D721Med (cell line): Measurements from ENCODE around the gene ABCA2.

Source experiments
- DNase-seq: peaks from one replicate; pipeline ENCODE4 v3.0.0; 2011; ENCODE audit warnings: low spot score; ENCODE audit not compliant: insufficient read length
- FAIRE-seq: peaks from 2 replicates; lab custom pipeline; 2011; peaks lifted over from hg19 to GRCh38; lab: Jason Lieb, UNC
- CTCF ChIP-seq: IDR thresholded peaks from 2 replicates; pipeline ENCODE4 v1.5.1; 2012; ENCODE audit warnings: mild to moderate bottlenecking, control low read depth; ENCODE audit not compliant: insufficient read depth; ENCODE audit errors: missing control alignments

The ABCA2 gene

GRCh38 chr9:137015976-137016375 is 12.1 kb downstream of the ABCA2 start:
- no peak for FAIRE-seq
- no peak for TF ChIP-seq CTCF

GRCh38 chr9:137015540-137015930 is 12.5 kb downstream of the ABCA2 start:
- FAIRE-seq = no peak
- TF ChIP-seq CTCF = no peak
- DNase-seq = no peak

More at GRCh38 chr9:137015976-137016375, 12.1 kb downstream of the ABCA2 start:
- DNase-seq = no peak

- no peak for TF ChIP-seq CTCF
- DNase-seq = no peak
- no peak for FAIRE-seq
These were observed 13.1 kb downstream of the ABCA2 start for GRCh38 chr9:137014776-137015539.

- FAIRE-seq = no peak
- DNase-seq = no peak
These were observed 13.9 kb downstream of the ABCA2 start for GRCh38 chr9:137014166-137014565.

GRCh38 chr9:137013571-137013940 is 14.5 kb downstream of the ABCA2 start:
- TF ChIP-seq CTCF = no peak
- FAIRE-seq = no peak
- DNase-seq = no peak

More at GRCh38 chr9:137014166-137014565, 13.9 kb downstream of the ABCA2 start:
- TF ChIP-seq CTCF = no peak

- FAIRE-seq (no peak), DNase-seq (no peak)
- no peak for TF ChIP-seq CTCF
These were observed 15.1 kb downstream of the ABCA2 start for GRCh38 chr9:137012694-137013570.
